22Rv1 (cell line): ENCODE results near the gene USP5.

Experiments used
- ZFX ChIP-seq: fragments of 450-650 bp; IDR thresholded peaks from 2 replicates; pipeline ENCODE4 v1.6.1; 2017; ENCODE audit warnings: antibody characterized with exemption, borderline replicate concordance
- TF ChIP-seq, protein P1 (sequence below): fragments of 450-650 bp; IDR thresholded peaks from 2 replicates; pipeline ENCODE4 v1.5.1; 2017; ENCODE audit warnings: mild to moderate bottlenecking

DNA sequence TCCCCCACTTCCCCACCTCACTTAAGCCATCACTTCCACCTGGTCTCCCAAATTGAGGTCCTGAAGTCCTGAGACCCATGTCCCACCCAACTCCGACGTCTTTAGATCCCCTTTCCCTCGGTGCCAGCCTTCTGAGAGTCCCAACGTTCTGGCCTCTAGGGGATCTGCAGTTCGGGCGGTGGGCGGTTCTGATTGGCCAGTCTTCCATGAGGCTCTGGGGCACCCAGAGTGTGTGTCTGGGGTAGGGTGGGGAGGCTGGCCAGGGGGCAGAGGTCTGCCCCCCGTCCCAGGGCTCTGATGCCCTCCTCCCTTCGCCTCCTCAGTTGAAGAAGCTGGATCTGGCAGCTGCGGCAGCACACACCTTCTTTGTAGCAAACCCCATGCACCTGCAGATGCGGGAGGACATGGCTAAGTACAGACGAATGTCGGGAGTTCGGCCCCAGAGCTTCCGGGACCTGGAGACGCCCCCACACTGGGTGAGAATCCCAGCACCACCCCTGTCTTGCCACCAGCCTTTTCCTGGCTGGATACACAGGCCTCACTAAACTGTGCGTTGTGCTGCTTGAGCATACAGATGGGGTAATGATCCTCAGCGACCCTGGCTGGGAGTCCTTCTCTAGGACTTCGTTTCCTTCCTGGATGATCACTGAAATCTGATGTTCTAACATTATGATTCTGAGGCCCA lies 22.3 kb upstream of the USP5 start:
- TF ChIP-seq, protein P1, sequence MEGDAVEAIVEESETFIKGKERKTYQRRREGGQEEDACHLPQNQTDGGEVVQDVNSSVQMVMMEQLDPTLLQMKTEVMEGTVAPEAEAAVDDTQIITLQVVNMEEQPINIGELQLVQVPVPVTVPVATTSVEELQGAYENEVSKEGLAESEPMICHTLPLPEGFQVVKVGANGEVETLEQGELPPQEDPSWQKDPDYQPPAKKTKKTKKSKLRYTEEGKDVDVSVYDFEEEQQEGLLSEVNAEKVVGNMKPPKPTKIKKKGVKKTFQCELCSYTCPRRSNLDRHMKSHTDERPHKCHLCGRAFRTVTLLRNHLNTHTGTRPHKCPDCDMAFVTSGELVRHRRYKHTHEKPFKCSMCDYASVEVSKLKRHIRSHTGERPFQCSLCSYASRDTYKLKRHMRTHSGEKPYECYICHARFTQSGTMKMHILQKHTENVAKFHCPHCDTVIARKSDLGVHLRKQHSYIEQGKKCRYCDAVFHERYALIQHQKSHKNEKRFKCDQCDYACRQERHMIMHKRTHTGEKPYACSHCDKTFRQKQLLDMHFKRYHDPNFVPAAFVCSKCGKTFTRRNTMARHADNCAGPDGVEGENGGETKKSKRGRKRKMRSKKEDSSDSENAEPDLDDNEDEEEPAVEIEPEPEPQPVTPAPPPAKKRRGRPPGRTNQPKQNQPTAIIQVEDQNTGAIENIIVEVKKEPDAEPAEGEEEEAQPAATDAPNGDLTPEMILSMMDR = no peak
- no peak for TF ChIP-seq ZFX
